ENCODE measurements around the gene ARL5A. TPM values are rescaled to one million over a fixed set of nuclear protein-coding genes. Genes with fewer than 3 reads are reported as not detected.

The ARL5A gene
- total RNA-seq, 4 donors from 2014 or later = 77.7 to 161 (median 128) TPM

GRCh38 chr2:151837926-151838325 is 9.7 kb upstream of the ARL5A start:
- intact Hi-C loops (cut with DNase I; ENCODE audit: low total_unique reads) = no loop called here
- 59 to 73% methylated on average over 3 of the region's 3 CpGs for WGBS, 2 donors
- H3K4me3 ChIP-seq (ENCODE audit: low read depth, poor library complexity, severe bottlenecking) = no peak overlapping the region
- TF ChIP-seq POLR2A (IDR thresholded peaks at IDR 0.05) (no peak), CTCF (IDR thresholded peaks at IDR 0.05) (no peak)
- DNase-seq (ENCODE audit: low spot score in 2 of 2) = no peak

GRCh38 chr2:151833984-151834383 is 5.8 kb upstream of the ARL5A start:
- intact Hi-C loops (cut with DNase I; ENCODE audit: low total_unique reads) = no loop called here
- TF ChIP-seq POLR2A (IDR thresholded peaks at IDR 0.05) = no peak
- TF ChIP-seq CTCF (IDR thresholded peaks at IDR 0.05) = no peak
- H3K4me3 ChIP-seq (ENCODE audit: low read depth, poor library complexity, severe bottlenecking) = no peak overlapping the region
- no peak for DNase-seq (ENCODE audit: low spot score in 2 of 2)
- WGBS, 2 donors = 89 to 92% methylated on average over 3 of the region's 3 CpGs

GRCh38 chr2:151830961-151831360 is 2.7 kb upstream of the ARL5A start:
- TF ChIP-seq CTCF (IDR thresholded peaks at IDR 0.05) = no peak
- TF ChIP-seq POLR2A (IDR thresholded peaks at IDR 0.05) = no peak
- intact Hi-C loops (cut with DNase I; ENCODE audit: low total_unique reads) = no loop called here

GRCh38 chr2:151828890-151829324 is 686 bp upstream of the ARL5A start:
- no peak for TF ChIP-seq CTCF (IDR thresholded peaks at IDR 0.05)
- no peak for TF ChIP-seq POLR2A (IDR thresholded peaks at IDR 0.05)
- intact Hi-C loops (cut with DNase I; ENCODE audit: low total_unique reads) = no loop called here
- WGBS, 2 donors = 76 to 87% methylated on average over 5 of the region's 5 CpGs
- no peak for DNase-seq (ENCODE audit: low spot score in 2 of 2)
- no peak overlapping the region for H3K4me3 ChIP-seq (ENCODE audit: low read depth, poor library complexity, severe bottlenecking)

More at GRCh38 chr2:151830961-151831360, 2.7 kb upstream of the ARL5A start:
- no peak for DNase-seq (ENCODE audit: low spot score in 2 of 2)
- no peak overlapping the region for H3K4me3 ChIP-seq (ENCODE audit: low read depth, poor library complexity, severe bottlenecking)
- WGBS, 2 donors = 70 to 86% methylated on average over 2 of the region's 2 CpGs

- 0% methylated on average over 31 of the region's 38 CpGs for WGBS, 2 donors
- TF ChIP-seq CTCF (IDR thresholded peaks at IDR 0.05) (no peak), POLR2A (IDR thresholded peaks at IDR 0.05) (no peak)
- peak overlapping the region; percentile 81 for H3K4me3 ChIP-seq (ENCODE audit: low read depth, poor library complexity, severe bottlenecking)
These were observed 568 bp downstream of the ARL5A start for GRCh38 chr2:151827564-151828142.

GRCh38 chr2:151826737-151827157 is 1.5 kb downstream of the ARL5A start:
- no peak for DNase-seq (ENCODE audit: low spot score in 2 of 2)
- TF ChIP-seq POLR2A (IDR thresholded peaks at IDR 0.05) = no peak
- 23 to 29% methylated on average over 6 of the region's 6 CpGs for WGBS, 2 donors
- H3K4me3 ChIP-seq (ENCODE audit: low read depth, poor library complexity, severe bottlenecking) = no peak overlapping the region
- intact Hi-C loops (cut with DNase I; ENCODE audit: low total_unique reads) = no loop called here

More at GRCh38 chr2:151827564-151828142, 568 bp downstream of the ARL5A start:
- DNase-seq (ENCODE audit: low spot score in 2 of 2) = peak in 1 of 2 donors; percentile 87
- intact Hi-C loops (cut with DNase I; ENCODE audit: low total_unique reads) = no loop called here

Measured in lower leg skin (tissue), 4 donors.